ENCODE results near the gene ERMARD.
"Not testable (repeated sequence)": the region's sequence is repeated elsewhere in the genome, so short reads cannot be mapped to it uniquely, and the experiment has no call there.

Gene ERMARD

GRCh38 chr6:169729961-169730360, 21.5 kb upstream of the ERMARD start:
- no peak for DNase-seq

GRCh38 chr6:169738204-169738975, 13.0 kb upstream of the ERMARD start:
- DNase-seq: no peak

DNA sequence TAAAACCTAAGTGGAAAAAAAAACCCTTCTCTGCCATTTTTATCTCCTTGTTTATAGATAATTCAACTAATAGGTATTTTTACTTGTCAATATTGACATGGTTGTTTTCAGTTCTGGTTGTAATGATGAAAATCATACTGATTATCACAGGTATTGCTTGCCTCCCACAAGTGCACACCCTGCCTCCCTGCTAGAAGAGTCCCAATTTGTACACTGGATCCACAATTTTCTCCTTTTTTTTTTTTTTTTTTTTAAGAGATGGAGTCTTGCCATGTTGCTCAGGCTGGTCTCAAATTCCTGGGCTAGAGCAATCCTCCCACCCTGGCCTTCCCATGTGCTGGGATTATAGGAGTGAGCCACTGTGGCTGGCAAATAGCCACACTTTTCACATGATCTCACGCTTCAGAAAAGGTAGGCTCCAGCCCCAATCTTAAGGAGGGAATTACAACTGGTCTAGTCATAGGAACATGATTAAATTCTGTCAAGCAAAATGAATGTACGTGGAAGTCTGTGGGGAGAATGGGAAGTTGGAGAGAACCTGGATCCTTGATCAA, 12.4 kb upstream of the ERMARD start:
- no peak for DNase-seq

GRCh38 chr6:169741344-169741743, 10.1 kb upstream of the ERMARD start:
- no peak for DNase-seq

DNA sequence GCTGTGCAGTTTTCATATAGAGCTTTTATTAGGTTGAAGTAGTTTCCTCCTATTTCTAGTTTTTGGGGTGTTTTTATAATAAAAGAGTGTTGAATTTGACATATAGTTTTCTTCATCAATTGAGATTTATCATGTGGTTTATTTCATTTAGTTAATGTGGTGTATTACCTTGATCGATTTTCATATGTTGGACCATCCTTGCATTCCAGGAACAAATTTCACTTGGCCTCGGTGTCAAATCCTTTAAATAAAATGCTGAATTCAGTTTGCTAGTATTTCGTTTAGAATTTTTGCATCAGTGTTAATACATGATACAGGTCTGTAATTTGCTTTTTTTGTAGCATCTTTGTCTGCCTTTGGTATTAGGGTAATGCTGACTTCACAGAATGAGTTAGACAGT, 6.0 kb upstream of the ERMARD start:
- DNase-seq: no peak

DNA sequence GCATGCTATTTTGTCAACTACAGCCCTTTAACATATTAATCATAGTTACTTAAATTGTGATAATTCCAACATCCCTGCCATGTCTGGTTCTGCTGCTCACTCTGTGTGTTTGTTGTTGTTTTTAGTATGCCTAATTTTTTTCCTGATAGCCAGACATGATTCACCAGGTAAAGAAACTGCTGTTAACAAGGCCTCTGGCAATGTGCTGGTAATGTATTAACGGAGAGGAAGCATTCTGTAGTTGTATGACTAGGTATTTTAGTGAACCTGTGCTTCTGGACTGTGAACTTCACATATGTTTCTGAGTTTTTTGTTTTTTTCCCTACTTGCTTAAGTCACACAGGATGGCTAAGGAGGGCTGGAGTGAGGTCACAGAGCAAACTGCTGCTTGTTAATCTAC, 4.9 kb upstream of the ERMARD start:
- DNase-seq: no peak

DNA sequence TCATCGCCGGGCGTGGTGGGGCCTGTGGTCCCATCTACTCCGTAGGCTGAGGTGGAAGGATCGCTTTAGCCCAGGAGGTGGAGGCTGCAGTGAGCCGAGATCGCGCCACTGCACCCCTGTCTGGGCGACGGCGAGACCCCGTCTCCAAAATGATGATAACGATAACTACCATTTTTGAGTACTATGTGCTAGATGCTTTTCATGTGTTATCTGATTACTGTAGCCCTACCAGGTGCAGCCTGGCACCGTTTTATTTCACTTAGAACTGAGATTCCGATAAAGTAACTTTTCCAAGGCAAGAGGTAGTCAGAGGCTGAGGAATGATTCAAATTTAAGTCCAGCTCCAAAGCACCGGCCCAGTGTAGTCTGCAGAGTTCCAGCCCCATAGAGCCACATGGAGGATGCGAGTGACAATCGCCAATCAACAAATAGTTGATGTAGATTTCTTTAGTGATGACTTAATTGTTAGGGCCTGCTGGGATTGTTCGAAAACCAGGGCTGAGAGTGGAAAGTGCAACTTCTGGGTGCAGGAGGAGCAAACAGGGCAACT, 727 bp downstream of the ERMARD start:
- peak in 3 of 58 donors; percentile 5 to 54 (median 15) for DNase-seq

DNA sequence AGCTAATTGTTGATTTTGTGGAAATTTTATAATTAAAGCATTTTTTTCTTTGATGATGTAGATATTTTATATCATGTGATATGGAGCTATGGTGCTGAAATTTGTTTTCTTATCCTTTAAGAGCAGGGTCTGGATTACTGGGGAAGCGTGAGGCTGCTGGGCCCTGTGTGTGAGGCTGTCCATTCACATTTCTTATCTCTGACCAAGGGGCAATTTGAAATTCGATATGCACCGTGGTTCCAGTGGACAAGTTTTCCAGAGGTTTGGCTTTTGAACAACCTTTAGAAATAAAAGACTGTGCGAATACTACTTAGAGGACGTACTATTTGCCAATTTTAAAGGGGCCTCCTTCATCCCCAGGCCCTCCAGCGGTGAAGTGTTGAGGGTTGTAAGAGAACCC, 3.7 kb downstream of the ERMARD start:
- no peak for DNase-seq

DNA sequence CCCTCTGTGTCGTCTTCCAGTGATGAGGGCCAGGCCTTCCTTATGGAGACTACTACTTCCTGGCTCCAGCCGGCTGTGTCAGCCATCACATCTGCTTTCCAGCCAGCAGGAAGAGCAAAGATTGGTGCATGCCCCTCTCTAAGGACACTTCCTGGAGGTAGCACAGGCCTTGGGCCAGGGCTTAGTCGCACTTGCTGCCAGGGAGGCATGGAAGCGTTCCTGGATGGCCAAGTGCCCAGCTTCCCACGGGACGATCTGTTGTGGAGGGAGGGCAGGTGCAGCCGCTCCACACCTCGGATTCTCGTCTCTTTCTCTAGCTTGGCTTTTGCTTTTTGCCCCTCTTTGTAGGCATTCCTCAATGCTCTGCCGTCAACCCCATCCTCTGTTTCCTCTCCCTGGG, 11.9 kb downstream of the ERMARD start:
- DNase-seq: no peak

- no peak for DNase-seq
Observed at GRCh38 chr6:169763881-169764280, 12.5 kb downstream of the ERMARD start.

DNA sequence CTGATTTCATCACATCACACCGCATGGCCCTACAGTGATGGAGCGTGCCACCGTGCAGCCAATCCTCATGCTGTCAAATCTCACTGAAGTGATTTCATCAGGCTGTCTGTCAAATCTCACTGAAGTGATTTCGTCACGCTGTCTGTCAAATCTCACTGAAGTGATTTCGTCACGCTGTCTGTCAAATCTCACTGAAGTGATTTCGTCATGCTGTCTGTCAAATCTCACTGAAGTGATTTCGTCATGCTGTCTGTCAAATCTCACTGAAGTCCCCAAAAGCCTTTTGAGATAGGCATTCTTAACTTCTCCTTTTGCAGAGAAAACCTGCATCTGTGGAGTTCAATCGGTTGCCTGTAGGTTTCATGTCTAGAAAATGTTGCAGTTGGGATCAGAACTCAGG, 14.4 kb downstream of the ERMARD start:
- not testable (repeated sequence) for DNase-seq

- DNase-seq: no peak
Observed at GRCh38 chr6:169766232-169766631, 14.8 kb downstream of the ERMARD start.

DNA sequence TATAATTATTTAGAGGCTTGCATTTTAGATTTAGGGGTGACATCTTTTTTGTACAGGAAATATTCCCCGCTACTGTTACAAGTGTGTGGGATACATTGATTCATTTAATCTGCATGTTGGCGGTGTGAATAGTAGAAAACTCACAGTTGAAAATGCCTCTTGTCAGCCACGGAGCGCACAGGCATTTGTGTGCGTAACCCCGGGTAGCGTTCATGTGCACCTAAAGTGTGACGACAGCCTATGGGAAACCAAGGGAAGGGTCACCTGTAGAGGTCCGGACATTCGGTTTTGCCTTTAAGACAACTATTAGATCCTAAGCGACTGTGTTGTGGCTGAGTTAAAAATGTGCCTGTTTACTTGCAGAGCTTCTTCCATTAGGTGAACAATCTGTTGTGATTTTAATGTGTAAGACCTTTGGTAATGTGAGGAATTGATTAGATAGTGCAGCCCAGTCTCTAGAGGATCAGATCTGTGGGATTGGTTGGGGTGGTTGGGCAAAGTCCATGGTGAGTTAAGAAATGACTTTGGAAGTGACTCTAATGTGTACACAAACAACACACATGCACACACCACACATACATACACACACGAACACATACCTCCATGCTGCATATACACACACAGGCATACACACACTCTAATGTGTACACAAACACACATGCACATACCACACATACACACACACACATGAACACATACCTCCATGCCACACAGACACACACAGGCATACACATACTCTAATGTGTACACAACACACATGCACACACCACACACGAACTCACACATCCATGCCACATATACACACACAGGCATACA, 15.7 kb downstream of the ERMARD start:
- DNase-seq: no peak

DNA sequence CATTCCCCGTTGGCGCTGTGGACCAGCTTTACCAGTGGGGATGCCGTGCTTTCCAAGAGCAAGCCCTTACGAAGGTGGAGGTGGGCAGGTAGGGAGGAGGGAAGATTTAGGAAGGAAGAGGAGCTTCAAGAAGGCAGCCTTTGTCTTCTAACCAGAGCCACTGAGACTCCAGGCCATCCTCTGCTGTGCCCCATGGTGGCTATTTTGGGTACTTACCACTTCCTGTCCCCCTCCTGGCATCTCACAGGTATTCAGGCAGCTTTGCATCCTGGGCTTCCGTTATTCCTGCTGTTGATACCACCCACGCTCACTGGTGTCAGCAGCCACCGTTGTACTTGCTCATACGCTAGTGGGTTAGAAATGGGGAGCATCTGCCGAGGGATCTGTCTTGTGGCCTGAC, 22.9 kb downstream of the ERMARD start:
- no peak for DNase-seq

DNA sequence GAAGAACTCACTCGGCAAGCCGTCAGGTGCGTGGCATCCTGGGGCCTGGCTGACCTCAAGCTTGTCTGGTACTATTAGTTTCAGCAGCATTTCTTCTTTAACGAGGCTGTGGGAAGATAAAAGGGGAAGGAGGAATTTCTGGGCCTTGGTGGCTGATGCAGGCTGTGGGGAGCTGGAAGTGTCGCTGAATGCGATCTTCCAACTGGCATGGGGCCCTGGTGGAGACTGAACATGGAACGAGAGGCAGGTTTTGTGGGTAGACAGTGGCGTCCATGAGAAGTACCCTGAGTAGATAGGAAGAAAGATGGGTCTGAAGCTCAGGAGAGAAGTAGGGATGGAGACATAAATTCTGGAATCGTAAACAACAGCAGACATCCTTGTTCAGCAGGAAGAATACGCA, 23.9 kb downstream of the ERMARD start:
- no peak for DNase-seq

DNA sequence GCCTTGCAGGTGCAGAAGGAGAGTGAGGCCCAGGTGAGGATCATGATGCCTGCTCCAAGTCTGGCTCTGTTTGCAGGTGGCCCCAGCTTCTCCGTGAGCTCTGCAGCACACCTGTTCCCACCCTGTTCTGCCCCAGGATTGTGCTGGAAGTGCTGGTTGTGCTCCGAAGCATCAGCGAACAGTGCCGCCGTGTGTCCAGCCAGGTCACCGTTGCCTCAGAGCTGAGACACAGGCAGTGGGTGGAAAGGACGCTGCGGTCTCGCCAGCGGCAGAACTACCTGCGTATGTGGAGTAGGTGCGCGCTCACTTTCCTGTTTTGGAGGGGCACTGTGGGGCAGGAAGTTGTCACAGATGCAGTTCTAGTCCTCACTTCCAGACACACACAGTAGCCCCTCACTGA, 25.0 kb downstream of the ERMARD start:
- no peak for DNase-seq

DNA sequence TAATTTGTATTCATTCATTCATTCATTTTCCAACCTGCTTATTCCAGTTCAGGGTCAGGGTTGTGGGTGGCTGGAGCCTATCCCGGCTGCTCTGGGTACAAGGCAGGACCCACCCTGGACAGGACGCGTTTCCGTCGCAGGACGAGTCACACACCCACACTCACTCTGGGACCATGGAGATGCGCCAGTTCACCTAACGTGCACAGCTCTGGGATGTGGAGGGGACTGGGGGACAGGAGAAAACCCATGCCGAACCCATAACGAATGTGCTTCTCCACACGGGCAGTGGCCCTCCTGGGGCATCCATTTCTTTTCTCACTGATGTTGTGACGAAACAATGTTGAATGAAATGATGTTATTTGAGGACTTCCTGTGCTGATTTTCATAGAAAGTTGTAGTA, 26.5 kb downstream of the ERMARD start:
- DNase-seq: no peak

GRCh38 chr6:169778646-169779045, 27.2 kb downstream of the ERMARD start:
- DNase-seq: no peak

DNA sequence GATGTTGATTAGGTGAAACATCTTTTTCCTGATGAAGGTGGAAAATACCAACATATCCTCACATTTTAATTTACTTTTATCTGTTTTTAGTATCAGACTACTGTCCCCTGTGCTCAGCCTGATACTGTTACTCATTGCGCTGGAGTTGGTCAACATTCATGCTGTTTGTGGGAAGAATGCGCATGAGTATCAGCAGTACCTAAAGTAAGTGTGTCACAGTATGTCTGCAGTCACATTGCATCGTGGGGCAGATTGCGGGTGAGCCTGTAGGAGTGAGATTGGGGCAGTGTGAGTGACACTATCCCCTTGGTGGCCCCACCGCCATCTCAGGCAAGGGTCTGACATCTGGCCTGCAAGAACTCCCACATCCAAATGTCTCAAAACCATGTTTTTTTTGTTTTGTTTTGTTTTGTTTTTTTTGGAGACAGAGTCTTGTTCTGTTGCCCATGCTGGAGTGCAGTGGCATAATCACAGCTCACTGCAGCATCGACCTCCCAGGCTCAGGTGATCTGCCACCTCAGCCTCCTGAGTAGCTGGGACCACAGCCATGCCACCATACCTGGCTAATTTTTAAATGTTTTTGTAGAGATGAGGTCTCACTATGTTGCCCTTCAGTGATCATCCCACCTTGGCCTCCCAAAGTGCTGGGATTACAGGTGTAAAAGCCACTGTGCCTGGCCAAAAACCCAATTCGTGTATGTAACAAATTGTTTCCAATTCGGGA, 27.8 kb downstream of the ERMARD start:
- no peak for DNase-seq

DNA sequence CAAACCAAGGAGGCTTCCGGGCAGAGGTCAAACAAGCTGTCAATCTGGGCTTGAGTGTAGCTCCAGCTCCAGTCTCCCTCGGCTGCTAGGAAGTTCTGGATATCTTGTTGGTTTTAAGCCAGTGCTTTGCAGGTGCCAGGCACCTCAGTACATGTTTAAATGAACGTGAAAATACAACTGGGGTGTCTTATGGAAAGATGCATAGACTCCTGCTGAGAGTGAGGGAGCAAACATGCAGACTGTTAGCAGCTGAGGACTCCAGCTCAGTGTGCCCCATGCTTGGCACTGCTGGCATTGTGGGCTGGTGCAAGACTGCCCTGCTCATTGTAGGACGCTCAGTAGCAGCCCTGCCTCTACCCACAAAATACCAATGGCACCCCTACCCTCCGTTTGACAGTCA, 28.5 kb downstream of the ERMARD start:
- no peak for DNase-seq

DNA sequence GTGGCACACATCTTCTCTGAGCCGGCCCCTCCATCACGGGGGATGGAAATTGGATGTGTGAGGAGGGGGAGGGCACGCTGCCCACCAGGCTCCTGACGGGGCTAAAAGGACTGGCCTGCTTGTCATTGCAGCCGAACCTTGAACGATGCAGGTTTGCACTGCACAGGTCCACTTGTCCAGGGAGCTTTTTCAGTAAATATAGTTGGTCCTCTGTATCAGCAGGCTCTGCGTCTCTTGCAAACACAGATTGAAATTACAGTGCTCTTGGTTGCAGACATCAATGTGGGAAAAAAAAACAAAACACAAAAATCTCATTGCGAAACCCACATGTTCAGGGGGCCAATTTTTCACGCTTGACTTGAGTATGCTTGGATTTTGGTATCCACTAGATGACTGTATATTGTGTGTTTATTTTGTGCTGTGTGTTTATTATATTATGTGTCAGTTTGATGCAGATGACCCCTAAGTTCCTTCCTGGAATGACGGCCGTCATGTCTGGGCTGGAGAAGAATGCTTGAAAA, 29.2 kb downstream of the ERMARD start:
- DNase-seq: no peak
